HG03097 (cell line): ENCODE data around the gene MAPK11.

Experiments
- ATAC-seq: cut with Tn5 transposase; IDR thresholded peaks from one replicate; pipeline ENCODE4 v1.9.1; 2021; ENCODE audit not compliant: unreplicated experiment, low FRiP score

MAPK11 gene

GRCh38 chr22:50227579-50228215 is 42.5 kb downstream of the MAPK11 start:
- ATAC-seq = no peak

DNA sequence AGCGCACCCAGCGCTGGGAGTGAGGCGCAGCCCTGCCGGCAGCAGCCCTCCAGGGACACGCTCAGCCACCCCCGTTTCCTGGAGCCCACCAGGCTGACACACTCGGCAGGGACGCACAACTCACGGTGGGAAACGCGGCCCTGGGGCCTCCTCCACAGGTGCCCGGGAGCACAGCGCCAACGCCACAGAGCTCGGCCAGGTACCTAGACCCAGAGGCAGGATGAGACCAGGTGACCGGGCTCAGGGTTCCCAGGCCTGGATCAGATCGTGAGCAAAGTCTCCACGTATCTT is 43.4 kb downstream of the MAPK11 start:
- ATAC-seq = no peak

DNA sequence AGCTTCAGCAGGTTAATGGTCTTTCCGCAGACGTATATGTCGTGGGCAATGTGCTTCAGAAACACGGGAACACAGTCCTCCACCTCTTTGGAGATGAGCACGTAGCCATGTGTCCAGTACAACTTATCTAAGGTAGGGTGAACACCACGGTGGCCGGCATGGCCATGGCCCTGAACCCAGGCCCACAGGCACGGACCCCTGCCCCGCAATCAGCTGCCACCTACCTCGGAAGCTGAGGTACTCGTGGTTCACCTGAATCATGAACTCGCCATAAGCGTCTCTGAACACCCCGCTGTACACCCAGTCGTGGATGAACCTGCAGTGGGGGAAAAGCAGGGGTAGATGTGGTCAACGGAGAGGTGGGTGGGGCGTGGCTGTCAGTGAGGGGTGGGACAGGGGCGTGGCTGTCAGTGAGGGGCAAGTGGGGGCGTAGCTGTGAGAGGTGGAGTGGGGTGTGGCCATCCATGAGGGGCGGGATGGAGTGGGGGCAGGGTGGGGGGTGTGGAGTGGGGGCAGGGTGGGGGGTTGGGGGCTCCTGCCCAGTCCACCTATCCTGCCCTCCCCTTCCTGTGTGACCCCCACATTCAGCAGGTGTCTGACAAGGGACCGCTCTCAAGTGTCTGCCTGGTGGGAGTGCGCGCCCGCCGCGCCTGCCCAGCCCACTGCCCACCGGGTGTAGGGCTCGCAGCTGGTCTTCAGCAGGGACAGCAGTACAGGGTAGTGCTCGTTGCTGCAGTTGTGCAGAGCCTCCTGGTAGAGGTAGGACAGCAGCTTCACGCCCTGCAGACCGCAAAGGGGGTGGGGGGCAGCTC is 43.9 kb downstream of the MAPK11 start:
- no peak for ATAC-seq

GRCh38 chr22:50225200-50225969 is 44.8 kb downstream of the MAPK11 start:
- no peak for ATAC-seq

DNA sequence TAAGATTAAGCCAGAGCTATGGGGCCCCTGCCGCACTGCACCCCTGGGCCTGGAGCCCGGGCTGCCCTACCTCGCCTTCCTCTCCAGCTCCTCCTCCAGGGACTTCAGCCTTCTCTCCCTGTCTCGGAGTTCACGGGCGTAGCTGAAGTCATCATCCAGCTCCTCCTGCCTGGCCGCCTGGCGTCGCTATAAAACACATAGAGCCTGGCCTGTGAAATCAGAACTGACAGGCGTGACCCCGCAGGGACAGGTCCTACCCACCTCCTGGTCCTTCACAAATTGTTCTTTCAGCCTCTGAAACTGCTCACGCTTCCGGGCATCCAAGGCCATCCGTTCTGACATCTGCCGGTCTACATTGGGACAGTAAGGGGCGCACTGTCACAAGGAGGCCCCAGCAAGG is 46.1 kb downstream of the MAPK11 start:
- no peak for ATAC-seq

DNA sequence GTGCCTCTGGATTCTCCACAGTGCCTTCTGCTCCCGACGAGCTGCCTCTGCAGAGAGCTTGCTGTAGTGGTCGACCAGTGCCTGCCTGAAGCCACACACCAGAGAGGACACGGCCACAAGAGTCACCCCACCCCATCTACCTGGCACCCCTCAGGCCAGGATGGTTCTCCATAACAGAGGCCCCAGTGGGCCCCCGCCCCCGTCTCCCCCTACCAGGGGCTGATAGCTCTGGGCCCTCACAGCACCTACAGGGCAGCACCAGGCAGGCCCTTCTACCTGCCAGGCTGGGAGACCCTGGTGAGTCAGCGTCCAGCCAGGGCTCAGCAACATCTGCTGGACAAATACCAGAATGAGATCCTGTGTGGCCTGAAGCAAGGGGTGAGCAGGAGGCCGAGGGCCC is 47.7 kb downstream of the MAPK11 start:
- no peak for ATAC-seq

GRCh38 chr22:50221410-50222300 is 48.5 kb downstream of the MAPK11 start:
- ATAC-seq = no peak

GRCh38 chr22:50220603-50221409 is 49.4 kb downstream of the MAPK11 start:
- no peak for ATAC-seq

- no peak for ATAC-seq
Observed at GRCh38 chr22:50219800-50220602, 50.2 kb downstream of the MAPK11 start.

DNA sequence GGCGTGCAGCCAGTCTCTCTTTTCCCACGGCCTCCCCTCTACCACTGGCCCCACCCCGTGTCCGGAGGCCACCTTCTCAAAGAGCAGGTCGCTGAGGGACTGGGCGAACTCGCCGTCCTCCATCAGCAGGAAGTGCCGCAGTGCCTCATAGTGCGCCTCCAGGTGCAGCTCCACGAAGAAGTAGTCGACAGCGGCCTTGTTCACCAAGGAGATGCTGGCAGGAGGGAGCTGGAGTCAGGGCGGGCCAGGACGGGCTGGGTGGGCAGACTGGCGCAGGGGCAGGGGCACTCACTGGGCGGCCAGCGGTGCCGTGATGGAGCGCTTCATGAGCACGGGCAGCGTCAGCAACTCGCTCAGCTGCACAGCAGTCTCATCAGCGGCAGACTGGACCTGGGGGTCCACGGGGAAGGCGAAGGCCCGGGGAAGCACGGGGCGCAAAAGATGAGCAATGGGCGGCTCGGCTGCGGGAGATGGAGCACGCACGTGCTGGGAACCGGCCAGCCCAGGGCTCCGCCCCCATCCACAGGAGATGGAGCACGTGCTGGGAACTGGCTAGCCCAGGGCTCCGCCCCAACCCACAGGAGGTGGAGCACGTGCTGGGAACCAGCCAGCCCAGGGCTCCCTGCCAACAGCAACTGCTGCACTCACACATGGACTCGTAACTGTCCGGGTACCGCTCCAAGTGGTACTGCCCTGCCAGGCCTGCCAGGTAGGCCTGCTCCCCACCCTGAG is 51.0 kb downstream of the MAPK11 start:
- ATAC-seq = no peak

DNA sequence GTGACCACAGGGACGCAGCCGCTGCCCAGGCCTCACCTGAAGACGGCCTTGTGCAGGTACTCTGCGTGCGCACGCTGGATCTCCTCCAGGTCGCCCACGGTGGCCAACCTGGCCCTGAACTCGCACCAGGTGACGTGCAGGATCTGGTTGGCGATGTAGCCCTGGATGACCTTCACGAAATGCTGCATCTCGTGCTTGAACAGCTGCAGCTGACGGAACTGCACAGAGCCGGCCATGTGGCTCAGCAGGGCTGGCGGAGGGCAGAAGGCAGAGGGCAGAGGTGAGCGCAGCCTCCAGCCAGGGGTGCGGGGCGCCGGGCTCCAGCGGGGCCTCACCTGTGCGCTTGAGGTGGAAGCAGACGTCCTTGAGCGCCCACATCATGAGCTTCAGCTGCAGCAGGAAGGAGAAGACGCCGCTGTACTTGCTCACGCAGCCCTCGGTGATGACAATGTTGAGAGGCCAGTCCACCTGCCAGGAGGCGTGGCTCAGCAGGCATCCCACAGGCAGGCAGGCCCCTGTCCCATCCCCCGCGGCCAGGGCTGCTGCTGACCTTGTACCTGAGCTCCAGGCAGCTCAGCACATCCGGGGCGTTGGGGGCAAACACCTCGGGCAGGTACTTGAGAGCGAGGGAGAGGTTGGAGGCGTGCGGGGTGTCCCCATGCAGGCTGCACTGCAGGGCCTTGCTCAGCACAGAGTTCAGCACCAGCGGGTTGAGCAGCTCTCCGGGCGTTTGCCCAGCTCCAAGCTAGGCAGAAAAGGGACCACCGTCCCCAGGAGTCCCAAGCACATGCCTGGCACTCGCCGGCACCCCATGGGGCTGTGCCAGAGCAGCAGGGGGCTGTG is 51.8 kb downstream of the MAPK11 start:
- ATAC-seq = no peak

DNA sequence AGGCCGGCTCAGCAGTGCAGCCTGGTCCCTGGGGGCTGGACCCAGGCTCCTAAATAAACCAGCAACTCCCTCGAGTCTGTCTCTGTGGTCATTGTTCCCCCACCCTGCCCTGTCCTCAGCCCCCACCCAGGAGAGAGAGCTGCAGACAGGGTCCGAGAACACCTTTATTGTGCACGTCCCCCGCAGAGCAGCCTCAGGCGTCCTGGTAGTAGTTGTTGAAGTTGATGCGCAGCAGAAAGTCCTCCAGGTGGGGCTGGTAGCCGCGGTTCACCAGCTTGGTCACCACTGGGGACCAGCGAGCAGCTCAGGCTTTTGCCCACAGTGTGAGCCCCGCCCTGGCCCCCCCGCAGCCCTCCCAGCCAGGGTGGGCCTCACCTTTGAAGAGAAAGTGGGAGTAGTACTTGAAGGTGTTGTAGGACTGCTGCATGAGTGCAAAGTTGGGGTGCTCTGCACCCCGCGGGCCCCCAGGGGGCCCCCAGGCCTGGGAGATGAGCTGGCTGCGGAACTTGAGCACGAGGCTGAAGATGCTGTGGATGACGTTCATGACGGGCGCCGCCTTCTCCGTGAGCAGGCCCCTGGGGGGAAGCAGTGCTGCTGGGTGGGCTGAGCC is 52.5 kb downstream of the MAPK11 start:
- no peak for ATAC-seq

DNA sequence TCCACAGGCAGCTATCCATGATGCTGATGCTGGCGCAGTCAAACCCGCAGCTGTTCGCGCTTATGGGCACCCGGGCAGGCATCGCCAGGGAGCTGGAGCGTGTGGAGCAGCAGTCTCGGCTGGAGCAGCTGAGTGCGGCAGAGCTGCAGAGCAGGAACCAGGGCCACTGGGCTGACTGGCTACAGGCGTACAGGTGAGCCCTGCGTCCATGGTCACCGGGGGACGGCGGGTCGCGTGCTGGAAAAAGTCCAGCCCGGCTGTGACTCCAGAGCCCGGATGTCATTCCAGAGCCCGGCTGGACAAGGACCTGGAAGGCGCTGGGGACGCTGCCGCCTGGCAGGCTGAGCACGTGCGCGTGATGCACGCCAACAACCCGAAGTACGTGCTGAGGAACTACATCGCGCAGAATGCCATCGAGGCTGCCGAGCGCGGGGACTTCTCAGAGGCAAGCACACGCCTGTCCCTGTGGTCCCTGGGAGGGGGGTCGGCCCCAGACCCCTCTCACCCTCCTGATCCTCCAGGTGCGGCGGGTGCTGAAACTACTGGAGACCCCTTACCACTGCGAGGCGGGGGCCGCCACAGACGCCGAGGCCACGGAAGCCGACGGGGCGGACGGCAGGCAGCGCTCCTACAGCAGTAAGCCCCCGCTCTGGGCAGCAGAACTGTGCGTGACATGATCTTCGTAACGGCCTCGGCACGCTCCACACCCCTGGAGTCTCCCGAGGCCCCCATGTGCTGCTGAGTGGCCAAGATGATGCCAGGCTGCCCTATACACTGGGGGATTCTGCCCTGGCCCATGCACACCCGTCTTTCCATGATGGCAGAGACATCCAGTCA is 53.3 kb downstream of the MAPK11 start:
- no peak for ATAC-seq

DNA sequence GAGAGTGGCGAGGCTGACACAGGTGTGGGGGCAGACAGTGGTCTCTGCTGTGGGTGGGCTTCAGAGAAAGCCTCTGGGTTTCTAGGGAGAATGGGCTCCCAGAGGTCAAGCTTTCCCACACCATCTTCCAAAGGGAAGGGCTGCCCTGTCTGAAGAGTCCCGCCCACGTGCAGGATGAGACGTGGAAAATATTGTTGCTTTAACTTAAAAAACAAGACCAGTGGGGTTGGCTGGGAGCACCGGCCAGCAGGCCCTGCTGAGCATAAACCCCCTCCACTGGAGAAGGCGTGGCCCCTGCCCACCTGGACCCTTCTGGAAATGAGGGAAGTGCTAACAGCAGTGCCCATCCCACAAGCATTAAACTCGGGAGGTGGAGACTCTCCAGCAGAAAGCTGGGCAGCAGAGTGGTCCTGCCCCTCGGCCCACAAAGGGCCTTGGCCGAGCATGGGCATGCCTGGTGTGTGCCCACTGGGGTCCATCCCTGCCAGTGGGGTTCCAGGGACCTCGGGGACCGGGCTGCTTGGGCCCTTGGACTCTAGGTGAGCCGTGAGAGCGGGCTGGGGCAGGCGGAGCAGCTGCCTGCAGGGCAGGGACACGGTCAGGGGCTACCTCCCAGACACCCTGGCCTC is 54.0 kb downstream of the MAPK11 start:
- no peak for ATAC-seq

DNA sequence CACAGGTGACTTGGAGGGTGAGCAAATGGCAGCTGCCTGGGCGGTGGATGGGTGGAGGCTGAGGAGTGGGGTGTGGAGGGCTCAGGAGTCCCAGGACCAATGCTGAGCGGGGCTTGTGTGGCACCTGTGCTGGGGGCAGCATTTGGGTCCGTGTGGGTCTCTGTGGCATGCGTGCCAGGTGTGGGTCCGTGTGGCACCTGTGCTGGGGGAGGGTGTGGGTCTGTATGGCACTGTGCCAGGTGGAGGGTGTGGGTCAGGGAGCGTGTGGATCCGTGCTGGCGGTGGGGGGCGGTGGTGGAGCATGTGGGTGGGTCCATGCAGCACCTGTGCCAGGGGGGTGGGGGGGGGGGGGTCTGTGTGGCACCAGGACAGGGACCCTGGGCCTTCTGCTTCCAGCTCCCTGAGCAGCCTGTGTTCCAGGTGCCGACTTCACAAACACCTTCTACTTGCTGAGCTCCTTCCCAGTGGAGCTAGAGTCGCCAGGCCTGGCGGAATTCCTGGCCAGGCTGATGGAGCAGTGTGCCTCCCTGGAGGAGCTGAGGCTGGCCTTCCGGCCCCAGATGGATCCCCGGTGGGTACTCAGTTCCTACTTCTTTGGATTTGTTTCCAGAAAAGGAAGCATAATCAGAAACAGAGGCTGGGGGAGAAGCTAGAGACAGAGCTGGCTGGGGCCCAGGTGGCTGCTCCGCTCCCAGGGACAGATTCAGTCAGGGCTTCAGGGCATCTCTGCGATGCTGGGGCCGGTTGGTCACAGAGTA is 54.7 kb downstream of the MAPK11 start:
- ATAC-seq = no peak
